ENCODE results near the gene INO80D. TPM values are rescaled to one million over a fixed set of nuclear protein-coding genes. Genes with fewer than 3 reads are reported as not detected.
"Not testable (repeated sequence)": the region's sequence is repeated elsewhere in the genome, so short reads cannot be mapped to it uniquely, and the experiment has no call there.

INO80D gene
- total RNA-seq, 1 donor from 2014 or later: 29.4 TPM

DNA sequence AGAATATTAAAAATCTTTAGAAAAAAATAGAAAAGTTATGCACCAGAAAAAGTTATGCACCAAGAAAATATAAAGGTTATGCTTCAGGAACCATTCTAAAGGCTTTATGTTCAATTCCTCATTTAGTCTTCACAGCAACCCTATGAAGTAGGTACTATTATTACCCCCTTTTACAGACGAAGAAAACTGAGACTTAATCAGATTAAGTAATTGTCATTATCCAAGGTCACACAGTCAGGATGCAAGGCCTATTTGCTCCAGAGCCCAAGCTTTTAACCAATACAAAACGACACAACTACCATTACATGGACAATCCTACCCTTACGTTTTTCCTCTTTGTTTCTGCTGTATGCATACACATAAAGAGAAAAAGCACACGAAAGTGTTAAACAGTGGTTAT lies 5.0 kb downstream of the INO80D start:
- no peak for DNase-seq
- no peak overlapping the region for H3K27ac ChIP-seq
- no peak overlapping the region for H3K4me3 ChIP-seq
- intact Hi-C loops (cut with DNase I): no loop called here
- no peak for ATAC-seq
- H3K36me3 ChIP-seq: no peaks in the 10 kb centered on the region
- H3K27me3 ChIP-seq: no peaks in the 10 kb centered on the region
- no peaks in the 10 kb centered on the region for H3K9me3 ChIP-seq
- peaks cover 12% of the 10 kb centered on the region for H3K4me1 ChIP-seq
- TF ChIP-seq, protein P1, sequence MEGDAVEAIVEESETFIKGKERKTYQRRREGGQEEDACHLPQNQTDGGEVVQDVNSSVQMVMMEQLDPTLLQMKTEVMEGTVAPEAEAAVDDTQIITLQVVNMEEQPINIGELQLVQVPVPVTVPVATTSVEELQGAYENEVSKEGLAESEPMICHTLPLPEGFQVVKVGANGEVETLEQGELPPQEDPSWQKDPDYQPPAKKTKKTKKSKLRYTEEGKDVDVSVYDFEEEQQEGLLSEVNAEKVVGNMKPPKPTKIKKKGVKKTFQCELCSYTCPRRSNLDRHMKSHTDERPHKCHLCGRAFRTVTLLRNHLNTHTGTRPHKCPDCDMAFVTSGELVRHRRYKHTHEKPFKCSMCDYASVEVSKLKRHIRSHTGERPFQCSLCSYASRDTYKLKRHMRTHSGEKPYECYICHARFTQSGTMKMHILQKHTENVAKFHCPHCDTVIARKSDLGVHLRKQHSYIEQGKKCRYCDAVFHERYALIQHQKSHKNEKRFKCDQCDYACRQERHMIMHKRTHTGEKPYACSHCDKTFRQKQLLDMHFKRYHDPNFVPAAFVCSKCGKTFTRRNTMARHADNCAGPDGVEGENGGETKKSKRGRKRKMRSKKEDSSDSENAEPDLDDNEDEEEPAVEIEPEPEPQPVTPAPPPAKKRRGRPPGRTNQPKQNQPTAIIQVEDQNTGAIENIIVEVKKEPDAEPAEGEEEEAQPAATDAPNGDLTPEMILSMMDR (IDR thresholded peaks at IDR 0.05): no peak

DNA sequence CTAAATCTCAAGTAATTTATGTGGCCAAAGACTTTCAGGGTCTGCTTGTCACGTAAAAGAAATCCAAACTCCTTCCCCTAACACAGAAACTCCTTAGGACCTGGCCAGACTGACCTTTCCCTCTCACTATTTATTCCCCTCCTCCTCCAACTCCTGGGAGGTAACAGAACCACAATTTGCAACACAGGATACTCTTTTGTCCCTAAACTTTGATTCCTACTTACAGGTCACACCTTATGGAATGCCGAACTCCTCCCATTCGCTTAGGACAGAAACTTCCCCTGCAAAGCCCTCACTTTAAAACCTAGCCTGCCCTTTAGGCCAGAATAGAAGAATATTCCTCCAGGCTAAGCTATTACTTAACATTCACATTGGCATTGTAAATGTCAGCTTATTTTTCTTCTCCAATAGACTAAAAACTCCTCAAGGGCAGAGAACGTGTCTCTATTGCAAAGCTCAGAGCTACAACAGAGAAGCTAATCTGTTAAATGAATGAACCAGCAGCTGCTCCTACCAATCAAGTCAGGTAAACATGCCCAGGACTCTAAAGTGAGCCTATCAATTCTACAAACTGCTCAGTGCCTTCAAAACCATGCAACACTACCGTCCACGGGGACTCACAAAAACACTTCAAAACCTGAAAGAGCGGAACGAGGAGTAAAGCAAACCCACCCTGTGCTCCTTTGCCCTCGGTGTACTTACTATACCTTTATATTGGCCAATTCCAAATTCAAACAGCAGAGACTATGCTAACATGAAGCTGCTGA lies 6.1 kb downstream of the INO80D start:
- ATAC-seq: no peak

DNA sequence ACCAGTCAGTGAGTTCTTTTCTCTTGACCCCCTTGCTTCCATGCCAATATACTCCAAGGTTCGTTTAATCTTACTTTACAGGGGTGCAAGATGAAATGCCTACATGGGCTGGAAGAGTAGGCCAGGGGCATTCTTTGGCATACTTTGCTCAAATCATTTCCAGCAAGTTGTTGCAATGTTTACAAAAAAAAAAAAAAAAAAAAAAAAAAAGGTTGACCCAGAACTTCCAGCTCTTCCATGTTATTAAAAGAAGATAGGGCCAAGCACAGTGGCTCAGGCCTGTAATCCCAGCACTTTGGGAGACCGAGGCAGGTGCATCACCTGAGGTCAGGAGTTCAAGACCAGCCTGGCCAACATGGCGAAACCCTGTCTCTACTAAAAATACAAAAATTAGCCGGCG lies 8.1 kb downstream of the INO80D start:
- H3K4me1 ChIP-seq; intact Hi-C loops (cut with DNase I): not testable (repeated sequence)

More for the DNA sequence above, 6.1 kb downstream of the INO80D start:
- peaks cover 12% of the 10 kb centered on the region for H3K4me1 ChIP-seq
- no peak overlapping the region for H3K4me3 ChIP-seq
- H3K27ac ChIP-seq: no peak overlapping the region
- TF ChIP-seq, protein P1 (IDR thresholded peaks at IDR 0.05): no peak
- DNase-seq: no peak
- intact Hi-C loops (cut with DNase I): no loop called here
- H3K36me3 ChIP-seq: no peaks in the 10 kb centered on the region
- H3K27me3 ChIP-seq: no peaks in the 10 kb centered on the region
- no peaks in the 10 kb centered on the region for H3K9me3 ChIP-seq

DNA sequence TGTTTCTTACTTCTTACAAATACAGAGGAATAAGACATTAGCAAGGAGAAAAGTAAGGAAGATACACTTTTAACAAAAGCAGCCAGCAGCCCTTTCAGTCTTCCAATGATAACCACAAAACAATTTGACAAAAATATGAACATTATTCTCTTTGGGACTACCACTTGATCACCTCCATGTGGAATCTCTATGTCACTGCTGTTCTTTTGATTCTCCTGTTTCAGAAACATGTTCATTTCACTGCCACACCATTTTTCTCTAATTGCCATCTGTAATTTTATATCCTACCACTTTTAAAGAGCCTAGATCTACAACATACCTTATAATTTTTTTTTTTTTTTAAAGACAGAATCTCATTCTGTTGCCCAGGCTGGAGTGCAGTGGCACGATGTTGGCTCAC lies 10.9 kb downstream of the INO80D start:
- H3K27me3 ChIP-seq: no peaks in the 10 kb centered on the region
- no peak overlapping the region for H3K27ac ChIP-seq
- H3K36me3 ChIP-seq: no peaks in the 10 kb centered on the region
- no peak overlapping the region for H3K4me3 ChIP-seq
- intact Hi-C loops (cut with DNase I): no loop called here
- H3K9me3 ChIP-seq: no peaks in the 10 kb centered on the region
- H3K4me1 ChIP-seq: peaks cover 8% of the 10 kb centered on the region
- TF ChIP-seq, protein P1 (IDR thresholded peaks at IDR 0.05): no peak
- no peak for DNase-seq
- ATAC-seq: no peak

More for the DNA sequence above, 8.1 kb downstream of the INO80D start:
- H3K27me3 ChIP-seq, DNase-seq, ATAC-seq, H3K4me3 ChIP-seq, H3K9me3 ChIP-seq, H3K36me3 ChIP-seq, H3K27ac ChIP-seq: not testable (repeated sequence)

DNA sequence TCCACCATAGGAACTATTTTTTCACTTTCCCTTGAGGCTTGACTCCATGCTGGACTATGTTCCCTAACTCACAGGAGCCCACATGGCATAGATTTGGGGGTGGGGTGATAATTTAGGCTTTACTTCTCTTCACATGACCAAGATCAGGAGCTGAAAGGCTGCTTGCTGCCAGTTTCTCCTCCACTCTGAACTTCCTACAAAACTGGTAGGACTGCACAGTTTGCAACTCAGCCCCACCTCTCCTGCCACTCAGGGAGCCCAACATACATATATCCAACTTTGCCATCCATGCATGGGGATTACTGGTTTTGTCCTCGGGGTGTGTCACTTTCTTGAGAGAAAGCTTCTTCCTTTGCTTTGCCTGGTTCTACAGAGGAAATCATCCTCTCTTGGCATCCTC lies 14.2 kb downstream of the INO80D start:
- TF ChIP-seq, protein P1 (IDR thresholded peaks at IDR 0.05): no peak
- no peaks in the 10 kb centered on the region for H3K36me3 ChIP-seq
- intact Hi-C loops (cut with DNase I): no loop called here
- no peak overlapping the region for H3K27ac ChIP-seq
- peaks cover 8% of the 10 kb centered on the region for H3K4me1 ChIP-seq
- H3K27me3 ChIP-seq: no peaks in the 10 kb centered on the region
- DNase-seq (no peak), ATAC-seq (no peak)
- no peak overlapping the region for H3K4me3 ChIP-seq
- no peaks in the 10 kb centered on the region for H3K9me3 ChIP-seq

DNA sequence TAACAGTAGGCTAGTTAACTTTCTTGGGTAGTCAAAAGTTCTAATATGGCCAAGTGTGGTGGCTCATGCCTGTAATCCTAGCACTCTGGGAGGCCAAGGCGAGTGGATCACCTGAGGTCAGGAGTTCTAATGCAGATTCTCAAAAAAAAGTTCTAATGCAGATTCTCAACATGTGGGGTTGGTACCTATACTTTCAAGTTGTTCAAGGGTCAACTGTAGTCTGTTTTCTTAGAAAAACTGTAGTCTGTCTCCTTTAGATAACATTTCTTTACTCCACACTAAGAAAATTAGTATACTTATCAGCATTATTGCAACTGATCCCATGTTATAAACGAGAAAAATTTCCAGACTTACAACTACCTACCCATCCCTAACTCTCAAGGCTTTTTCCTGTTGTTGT lies 16.6 kb downstream of the INO80D start:
- no peaks in the 10 kb centered on the region for H3K36me3 ChIP-seq
- DNase-seq: no peak
- no peaks in the 10 kb centered on the region for H3K27me3 ChIP-seq
- no peak overlapping the region for H3K4me3 ChIP-seq
- H3K4me1 ChIP-seq: peaks cover 8% of the 10 kb centered on the region
- ATAC-seq: no peak
- intact Hi-C loops (cut with DNase I): no loop called here
- no peaks in the 10 kb centered on the region for H3K9me3 ChIP-seq
- H3K27ac ChIP-seq: no peak overlapping the region
- TF ChIP-seq, protein P1 (IDR thresholded peaks at IDR 0.05): no peak
